Activated CD4-positive, CD25-positive, alpha-beta regulatory T cell treated with anti-CD3 and anti-CD28 coated beads, Interleukin-2, amount 50 U/mL, for 16 hours (primary cell): ENCODE measurements around the gene BRME1.
A peak's percentile ranks its signal among the peaks of the same experiment; 100 is the strongest.

Experiments used
- DNase-seq: peaks from one replicate; pipeline ENCODE4 v3.0.0-alpha.2; 2020; ENCODE audit warnings: low read depth, low spot score

BRME1 gene

GRCh38 chr19:13905634-13906520 is at the start of gene BRME1, which contains the start of gene CC2D1A:
Gene BRME1 (minus strand): TSS chr19:13906117. CDS start chr19:13904892, 1,225 bp downstream.
Gene CC2D1A (plus strand): TSS chr19:13906201. CDS start chr19:13906442, 241 bp downstream.
- DNase-seq: peak; percentile 88

- no peak for DNase-seq
These were observed 48.3 kb upstream of the BRME1 start for GRCh38 chr19:13954185-13954584.

- no peak for DNase-seq
These were observed 47.1 kb upstream of the BRME1 start for GRCh38 chr19:13952931-13953531.

- DNase-seq: peak; percentile 99
These were observed 46.4 kb upstream of the BRME1 start, which contains the start of gene DCAF15 for GRCh38 chr19:13952154-13952930. Gene DCAF15 (plus strand): TSS chr19:13952509. CDS start chr19:13952513, 4 bp downstream.

- DNase-seq: no peak
These were observed 45.9 kb upstream of the BRME1 start for GRCh38 chr19:13951799-13952153.

GRCh38 chr19:13951043-13951442 is 45.1 kb upstream of the BRME1 start:
- no peak for DNase-seq

GRCh38 chr19:13946414-13946813 is 40.5 kb upstream of the BRME1 start:
- no peak for DNase-seq

- no peak for DNase-seq
These were observed 36.2 kb upstream of the BRME1 start for GRCh38 chr19:13942023-13942684.

GRCh38 chr19:13938301-13939064 is 32.6 kb upstream of the BRME1 start, which contains the start of gene PODNL1:
Gene PODNL1 (minus strand): TSS chr19:13938417. CDS start chr19:13938181, 236 bp downstream.
- DNase-seq: no peak

- DNase-seq: no peak
These were observed 31.8 kb upstream of the BRME1 start for GRCh38 chr19:13937479-13938300.

GRCh38 chr19:13935765-13936510 is 30.0 kb upstream of the BRME1 start:
- no peak for DNase-seq

- DNase-seq: no peak
These were observed 28.8 kb upstream of the BRME1 start for GRCh38 chr19:13934785-13935109.

- no peak for DNase-seq
These were observed 27.0 kb upstream of the BRME1 start for GRCh38 chr19:13932911-13933393.

- no peak for DNase-seq
These were observed 26.3 kb upstream of the BRME1 start for GRCh38 chr19:13932149-13932637.

GRCh38 chr19:13931391-13932148 is 25.7 kb upstream of the BRME1 start:
- no peak for DNase-seq

- no peak for DNase-seq
These were observed 24.5 kb upstream of the BRME1 start for GRCh38 chr19:13930402-13930801.

GRCh38 chr19:13929956-13930355 is 24.0 kb upstream of the BRME1 start:
- no peak for DNase-seq

- no peak for DNase-seq
These were observed 23.4 kb upstream of the BRME1 start for GRCh38 chr19:13929340-13929739.
